Right ventricle myocardium superior (tissue), 1 donor: ENCODE data around the gene MYCN. TPM values are rescaled to one million over a fixed set of nuclear protein-coding genes. Genes with fewer than 3 reads are reported as not detected.
"Not testable (repeated sequence)": the region's sequence is repeated elsewhere in the genome, so short reads cannot be mapped to it uniquely, and the experiment has no call there.

ENCODE experiments used
- ATAC-seq: fragments of 200-7000 bp; cut with Tn5 transposase; one replicate; pipeline ENCODE4 v1.9.1; 2020; ENCODE audit warnings: mild to moderate bottlenecking; ENCODE audit not compliant: poor library complexity
- DNase-seq: peaks from one replicate; pipeline ENCODE4 v3.0.0-alpha.2; 2020
- intact Hi-C: fragments of 100-400 bp; cut with DNase I; formaldehyde crosslinking; loops from one replicate; pipeline ENCODE4 v1.11.2; 2022
- total RNA-seq: library from RNA; stranded (reverse); fragmentation: NEBNext Ultra II Directional; extraction: Animal tissue kit (Norgen Biotek cat#: 25700); gene quantifications from one replicate; pipeline ENCODE4 v1.2.1, GENCODE V29; 2021
- donor health status: DM: no; HTN: yes; CAD: no; lungs with severe emphysema.

Gene MYCN
- total RNA-seq, 1 donor from 2014 or later: 0.24 TPM

GRCh38 chr2:15951936-15952335 lies 11.6 kb downstream of the MYCN start:
- DNase-seq, intact Hi-C loops: not testable (repeated sequence)

GRCh38 chr2:15952451-15953146 lies 12.2 kb downstream of the MYCN start:
- DNase-seq: no peak
- ATAC-seq: no peak
- intact Hi-C loops: no loop called here

More at GRCh38 chr2:15951936-15952335, 11.6 kb downstream of the MYCN start:
- not testable (repeated sequence) for ATAC-seq

GRCh38 chr2:15953147-15953630 lies 12.8 kb downstream of the MYCN start:
- no peak for ATAC-seq
- DNase-seq: no peak
- intact Hi-C loops: no loop called here

- ATAC-seq (no peak), DNase-seq (no peak)
- intact Hi-C loops: no loop called here
Measured at GRCh38 chr2:15953891-15954680, 13.7 kb downstream of the MYCN start.

GRCh38 chr2:15954761-15955160 lies 14.4 kb downstream of the MYCN start:
- ATAC-seq (no peak), DNase-seq (no peak)
- intact Hi-C loops: no loop called here

GRCh38 chr2:15955232-15955988 lies 15.1 kb downstream of the MYCN start:
- intact Hi-C loops: no loop called here

GRCh38 chr2:15956230-15956629 lies 15.9 kb downstream of the MYCN start:
- DNase-seq (no peak), ATAC-seq (no peak)
- intact Hi-C loops: no loop called here

More at GRCh38 chr2:15955232-15955988, 15.1 kb downstream of the MYCN start:
- DNase-seq (no peak), ATAC-seq (no peak)

- intact Hi-C loops: no loop called here
- no peak for DNase-seq
Measured at GRCh38 chr2:15956751-15957736, 16.7 kb downstream of the MYCN start.

GRCh38 chr2:15957881-15958713 lies 17.7 kb downstream of the MYCN start:
- ATAC-seq (no peak), DNase-seq (no peak)
- intact Hi-C loops: no loop called here

More at GRCh38 chr2:15956751-15957736, 16.7 kb downstream of the MYCN start:
- no peak for ATAC-seq

- intact Hi-C loops: no loop called here
- ATAC-seq (no peak), DNase-seq (no peak)
Measured at GRCh38 chr2:15959331-15960153, 19.2 kb downstream of the MYCN start.

- intact Hi-C loops, DNase-seq: not testable (repeated sequence)
Measured at GRCh38 chr2:15960154-15960520, 19.8 kb downstream of the MYCN start.

GRCh38 chr2:15963109-15963976 lies 23.0 kb downstream of the MYCN start:
- ATAC-seq, intact Hi-C loops, DNase-seq: not testable (repeated sequence)

More at GRCh38 chr2:15960154-15960520, 19.8 kb downstream of the MYCN start:
- ATAC-seq: not testable (repeated sequence)

- DNase-seq: no peak
- no peak for ATAC-seq
- intact Hi-C loops: no loop called here
Measured at GRCh38 chr2:15963977-15964670, 23.8 kb downstream of the MYCN start.

- DNase-seq (no peak), ATAC-seq (no peak)
- intact Hi-C loops: no loop called here
Measured at GRCh38 chr2:15964936-15965563, 24.7 kb downstream of the MYCN start.
